HepG2 (cell line): ENCODE data around the gene TBC1D12. TPM values are rescaled to one million over a fixed set of nuclear protein-coding genes. Genes with fewer than 3 reads are reported as not detected.

Experiments
- ATRX ChIP-seq: sonication (generic); formaldehyde crosslinking; IDR thresholded peaks from 2 replicates; pipeline ENCODE4 v1.4.0; 2020; ENCODE audit warnings: missing genetic modification reagents, borderline replicate concordance
- CBX5 ChIP-seq: sonication (generic); formaldehyde crosslinking; IDR thresholded peaks from 2 replicates; pipeline ENCODE4 v1.4.0; 2020; ENCODE audit warnings: missing genetic modification reagents, borderline replicate concordance
- CENPX ChIP-seq: sonication (generic); formaldehyde crosslinking; IDR thresholded peaks from 2 replicates; pipeline ENCODE4 v1.9.0; 2021; ENCODE audit warnings: mild to moderate bottlenecking, missing genetic modification reagents, moderate library complexity
- DNMT3B ChIP-seq: conservative IDR thresholded peaks from 2 replicates; pipeline ENCODE4 v1.6.1; 2016; ENCODE audit warnings: missing biosample characterization, control low read depth
- EEA1 ChIP-seq: sonication (generic); formaldehyde crosslinking; IDR thresholded peaks from 2 replicates; pipeline ENCODE4 v1.5.1; 2020; ENCODE audit warnings: mild to moderate bottlenecking, missing genetic modification reagents, borderline replicate concordance
- GLI4 ChIP-seq: sonication (generic); formaldehyde crosslinking; IDR thresholded peaks from 2 replicates; pipeline ENCODE4 v1.5.1; 2020; ENCODE audit warnings: missing genetic modification reagents, mild to moderate bottlenecking, moderate library complexity, borderline replicate concordance
- HIVEP1 ChIP-seq: sonication (generic); formaldehyde crosslinking; IDR thresholded peaks from 2 replicates; pipeline ENCODE4 v1.4.0; 2020; ENCODE audit warnings: mild to moderate bottlenecking, missing genetic modification reagents
- JARID2 ChIP-seq: sonication (generic); formaldehyde crosslinking; IDR thresholded peaks from 2 replicates; pipeline ENCODE4 v1.8.1; 2023; ENCODE audit warnings: missing genetic modification reagents, inconsistent platforms; ENCODE audit not compliant: insufficient replicate concordance
- KLF6 ChIP-seq: IDR thresholded peaks from 2 replicates; pipeline ENCODE4 v1.8.0; 2016; ENCODE audit warnings: missing biosample characterization, missing genetic modification reagents
- NFAT5 ChIP-seq: sonication (generic); formaldehyde crosslinking; IDR thresholded peaks from 2 replicates; pipeline ENCODE4 v1.4.0; 2020; ENCODE audit warnings: missing genetic modification reagents
- SALL2 ChIP-seq: sonication (generic); formaldehyde crosslinking; IDR thresholded peaks from 2 replicates; pipeline ENCODE4 v1.8.1; 2023; ENCODE audit warnings: mild to moderate bottlenecking, missing genetic modification reagents, inconsistent platforms
- SRF ChIP-seq: IDR thresholded peaks from 2 replicates; pipeline ENCODE4 v1.6.1; 2011; ENCODE audit warnings: mild to moderate bottlenecking, low read depth, low read length, moderate library complexity
- ZFP36L1 ChIP-seq: sonication (generic); formaldehyde crosslinking; IDR thresholded peaks from 2 replicates; pipeline ENCODE4 v1.8.0; 2022; ENCODE audit warnings: mild to moderate bottlenecking, missing genetic modification reagents, moderate library complexity
- ZHX1 ChIP-seq: sonication (generic); formaldehyde crosslinking; IDR thresholded peaks from 2 replicates; pipeline ENCODE4 v1.8.1; 2022; ENCODE audit warnings: low read depth, mild to moderate bottlenecking, missing genetic modification reagents
- ZNF160 ChIP-seq: sonication (generic); formaldehyde crosslinking; IDR thresholded peaks from 2 replicates; pipeline ENCODE4 v1.8.0; 2022; ENCODE audit warnings: mild to moderate bottlenecking, inconsistent platforms, missing genetic modification reagents
- ZNF275 ChIP-seq: sonication (generic); formaldehyde crosslinking; IDR thresholded peaks from 2 replicates; pipeline ENCODE4 v1.8.0; 2022; ENCODE audit warnings: missing genetic modification reagents, mild to moderate bottlenecking, inconsistent platforms, borderline replicate concordance
- ZNF576 ChIP-seq: sonication (generic); formaldehyde crosslinking; IDR thresholded peaks from 2 replicates; pipeline ENCODE4 v1.4.0; 2020; ENCODE audit warnings: mild to moderate bottlenecking, missing genetic modification reagents
- ZNF746 ChIP-seq: sonication (generic); formaldehyde crosslinking; IDR thresholded peaks from 2 replicates; pipeline ENCODE4 v1.8.0; 2022; ENCODE audit warnings: mild to moderate bottlenecking, missing genetic modification reagents
- ZNF747 ChIP-seq: sonication (generic); formaldehyde crosslinking; IDR thresholded peaks from 2 replicates; pipeline ENCODE4 v1.8.1; 2023; ENCODE audit warnings: missing genetic modification reagents, mild to moderate bottlenecking, borderline replicate concordance
- ZNF777 ChIP-seq: sonication (generic); formaldehyde crosslinking; IDR thresholded peaks from 2 replicates; pipeline ENCODE4 v1.4.0; 2020; ENCODE audit warnings: missing genetic modification reagents
- polyA plus RNA-seq, 8 experiments: library from polyadenylated mRNA; depleted of rRNA in 3 of 8; stranded (reverse) in 7 of 8; unstranded in 1 of 8; fragments of >200 nt; fragmentation: Illumina TruSeq in 4 of 8; extraction: Trizol in 4 of 8; gene quantifications; 2 replicates each; pipeline versions ENCODE4 v1.2.1 to v1.2.3, GENCODE V29; 2011 to 2016; ENCODE audit warnings: low read depth in 4 of 8, missing spikeins in 1 of 8, mixed read lengths in 1 of 8; ENCODE audit not compliant: insufficient read depth in 1 of 8
- total RNA-seq, 5 experiments: library from RNA; depleted of rRNA; stranded (reverse); fragments of >200 nt; fragmentation: Illumina TruSeq; extraction: Trizol; gene quantifications; 2 replicates each; pipeline ENCODE4 v1.2.3, GENCODE V29; 2016; ENCODE audit warnings: low read depth in 1 of 5

TBC1D12 gene
- total and polyA plus RNA-seq, 2 of the 13 experiments (the other 11 are each of a cell fraction or from before 2014, with no cell fraction given), result 5.7 to 6.2 TPM

- TF ChIP-seq JARID2 (CRISPR knock-in tag), result peak; percentile 46
- peak; percentile 60; the same call in 1 of the 2 replicates for TF ChIP-seq GLI4 (CRISPR knock-in tag)
- no peak; the same call in 1 of the 2 replicates for TF ChIP-seq CBX5 (CRISPR knock-in tag)
- TF ChIP-seq ATRX, result no peak
- TF ChIP-seq ZHX1 (CRISPR knock-in tag), result 0 out of 2 replicates have a peak, but pooled peaks have one; percentile 24
- peak; percentile 73; the same call in 1 of the 2 replicates for TF ChIP-seq ZNF747 (CRISPR knock-in tag)
- peak; percentile 79 for TF ChIP-seq HIVEP1
- no peak for TF ChIP-seq DNMT3B (CRISPR knock-in tag)
- TF ChIP-seq CENPX, result no peak
- 0 out of 2 replicates have a peak, but pooled peaks have one; percentile 18 for TF ChIP-seq ZNF160 (CRISPR knock-in tag)
- no peak; the same call in 1 of the 2 replicates for TF ChIP-seq EEA1 (CRISPR knock-in tag)
- TF ChIP-seq ZFP36L1 (CRISPR knock-in tag), result no peak
- TF ChIP-seq SALL2 (CRISPR knock-in tag), result no peak
- 0 out of 2 replicates have a peak, but pooled peaks have one; percentile 75 for TF ChIP-seq ZNF275 (CRISPR knock-in tag)
- no peak for TF ChIP-seq KLF6
- no peak for TF ChIP-seq ZNF576 (CRISPR knock-in tag)
- no peak for TF ChIP-seq NFAT5 (CRISPR knock-in tag)
- peak; percentile 37 for TF ChIP-seq ZNF777 (CRISPR knock-in tag)
- 0 out of 2 replicates have a peak, but pooled peaks have one; percentile 0 for TF ChIP-seq ZNF746 (CRISPR knock-in tag)
- no peak for TF ChIP-seq SRF
These were observed at the start of gene TBC1D12 (continued) for GRCh38 chr10:94402204-94402842.
